Measurements from ENCODE around the gene SIRT5.

Gene SIRT5

DNA sequence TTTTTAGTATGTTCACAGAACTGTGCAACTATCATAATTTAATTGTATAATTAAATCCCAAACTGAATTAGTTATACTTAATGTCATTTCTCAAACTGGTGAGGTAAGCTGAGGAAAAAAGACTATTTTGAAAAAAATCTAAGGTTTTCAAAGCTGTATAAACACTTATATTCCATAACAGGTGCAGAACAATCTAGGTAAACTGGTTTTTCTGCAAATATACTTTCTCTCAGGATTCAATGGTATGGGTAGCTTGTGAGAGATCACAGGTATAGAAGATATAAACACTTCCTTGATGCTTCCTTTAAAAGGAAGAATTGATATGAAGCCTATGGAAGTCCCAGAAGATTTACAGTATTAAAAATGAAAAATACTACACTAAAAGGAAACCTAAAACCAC lies 74.4 kb downstream of the SIRT5 start:
- no peak overlapping the region for H3K4me3 ChIP-seq (ENCODE audit: insufficient read depth, low read depth, low read length, poor library complexity, severe bottlenecking)
- no peak overlapping the region for H3K27ac ChIP-seq (ENCODE audit: insufficient read depth, low read length, poor library complexity, severe bottlenecking)
- no peak for DNase-seq
- no peaks in the 10 kb centered on the region for H3K4me1 ChIP-seq (ENCODE audit: control insufficient read depth, insufficient read depth, low read length, poor library complexity, severe bottlenecking)
- H3K27me3 ChIP-seq (replicated peaks; ENCODE audit: control insufficient read depth, insufficient read depth, low read length, poor library complexity, severe bottlenecking), result no peaks in the 10 kb centered on the region
- H3K9me3 ChIP-seq (ENCODE audit: control insufficient read depth, low read length), result no peaks in the 10 kb centered on the region
- H3K36me3 ChIP-seq (ENCODE audit: control insufficient read depth, insufficient read depth, low read length), result peaks cover 10% of the 10 kb centered on the region

DNA sequence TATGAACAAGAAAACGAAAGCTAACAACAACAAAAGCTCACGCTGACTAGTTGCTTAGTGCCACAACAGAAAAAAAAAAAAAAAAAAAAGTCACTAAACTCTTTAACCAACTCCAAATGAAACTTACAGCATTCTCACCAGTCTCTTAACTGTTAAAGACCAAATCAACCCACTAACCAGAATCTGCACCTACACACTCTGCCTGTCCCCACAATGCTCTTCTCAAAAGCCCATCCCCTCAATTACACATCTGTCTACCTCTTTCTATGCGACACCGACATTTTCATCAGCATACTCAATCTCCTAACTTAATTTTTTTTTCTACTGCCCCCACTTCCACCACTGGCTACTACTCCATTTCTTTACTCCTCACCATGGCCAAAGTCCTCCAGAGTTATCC lies 75.0 kb downstream of the SIRT5 start:
- H3K27ac ChIP-seq (ENCODE audit: insufficient read depth, low read length, poor library complexity, severe bottlenecking), result no peak overlapping the region
- H3K4me1 ChIP-seq (ENCODE audit: control insufficient read depth, insufficient read depth, low read length, poor library complexity, severe bottlenecking), result no peaks in the 10 kb centered on the region
- peaks cover 7% of the 10 kb centered on the region for H3K36me3 ChIP-seq (ENCODE audit: control insufficient read depth, insufficient read depth, low read length)
- H3K4me3 ChIP-seq (ENCODE audit: insufficient read depth, low read depth, low read length, poor library complexity, severe bottlenecking), result no peak overlapping the region
- H3K9me3 ChIP-seq (ENCODE audit: control insufficient read depth, low read length), result no peaks in the 10 kb centered on the region
- no peaks in the 10 kb centered on the region for H3K27me3 ChIP-seq (replicated peaks; ENCODE audit: control insufficient read depth, insufficient read depth, low read length, poor library complexity, severe bottlenecking)
- no peak for DNase-seq

DNA sequence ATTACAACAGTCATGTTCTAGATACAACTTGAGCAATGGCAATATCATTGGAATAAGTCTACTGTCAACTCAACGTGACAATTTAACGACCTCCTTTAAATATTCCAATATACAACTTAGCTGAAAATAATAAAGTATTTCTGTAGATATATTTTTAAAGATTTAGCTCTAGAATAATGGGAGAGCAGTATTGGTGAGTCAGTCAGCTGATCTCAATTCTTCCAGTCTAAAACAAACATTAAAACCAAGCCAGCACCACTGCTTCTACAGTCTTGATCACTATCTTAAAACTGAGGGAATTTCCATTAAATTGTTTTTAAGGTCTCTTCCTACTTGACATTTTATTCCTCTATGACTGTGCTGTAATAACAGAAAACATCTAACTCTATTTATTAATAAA lies 78.9 kb downstream of the SIRT5 start:
- no peak for DNase-seq
- Histone ChIP-seq H3K36me3 (ENCODE audit: control insufficient read depth, insufficient read depth, low read length) (peaks cover 12% of the 10 kb centered on the region), H3K4me1 (ENCODE audit: control insufficient read depth, insufficient read depth, low read length, poor library complexity, severe bottlenecking) (no peaks in the 10 kb centered on the region), H3K27ac (ENCODE audit: insufficient read depth, low read length, poor library complexity, severe bottlenecking) (no peak overlapping the region), H3K4me3 (ENCODE audit: insufficient read depth, low read depth, low read length, poor library complexity, severe bottlenecking) (no peak overlapping the region), H3K27me3 (replicated peaks; ENCODE audit: control insufficient read depth, insufficient read depth, low read length, poor library complexity, severe bottlenecking) (no peaks in the 10 kb centered on the region), H3K9me3 (ENCODE audit: control insufficient read depth, low read length) (no peaks in the 10 kb centered on the region)

DNA sequence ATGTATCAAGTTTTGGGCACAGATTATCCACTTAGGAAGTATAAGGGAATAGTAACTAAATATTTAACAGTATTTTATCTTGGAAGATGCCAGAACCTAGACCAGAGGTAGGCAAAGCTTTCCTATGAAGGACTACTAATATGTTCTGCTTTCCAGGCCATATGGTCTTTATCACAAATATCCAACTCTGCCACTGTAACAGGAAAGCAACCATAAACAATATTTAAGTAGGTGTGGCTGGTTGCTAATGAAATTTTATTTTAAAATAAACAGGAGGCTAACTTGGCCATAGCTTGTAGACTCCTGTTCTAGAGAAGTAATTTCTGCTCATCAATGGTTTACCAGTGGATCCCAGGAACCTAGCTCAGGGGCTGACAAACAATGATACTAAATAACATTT lies 80.1 kb downstream of the SIRT5 start:
- Histone ChIP-seq H3K4me1 (ENCODE audit: control insufficient read depth, insufficient read depth, low read length, poor library complexity, severe bottlenecking) (no peaks in the 10 kb centered on the region), H3K27me3 (replicated peaks; ENCODE audit: control insufficient read depth, insufficient read depth, low read length, poor library complexity, severe bottlenecking) (no peaks in the 10 kb centered on the region), H3K9me3 (ENCODE audit: control insufficient read depth, low read length) (no peaks in the 10 kb centered on the region), H3K36me3 (ENCODE audit: control insufficient read depth, insufficient read depth, low read length) (peaks cover 12% of the 10 kb centered on the region), H3K4me3 (ENCODE audit: insufficient read depth, low read depth, low read length, poor library complexity, severe bottlenecking) (no peak overlapping the region), H3K27ac (ENCODE audit: insufficient read depth, low read length, poor library complexity, severe bottlenecking) (no peak overlapping the region)
- DNase-seq, result no peak

DNA sequence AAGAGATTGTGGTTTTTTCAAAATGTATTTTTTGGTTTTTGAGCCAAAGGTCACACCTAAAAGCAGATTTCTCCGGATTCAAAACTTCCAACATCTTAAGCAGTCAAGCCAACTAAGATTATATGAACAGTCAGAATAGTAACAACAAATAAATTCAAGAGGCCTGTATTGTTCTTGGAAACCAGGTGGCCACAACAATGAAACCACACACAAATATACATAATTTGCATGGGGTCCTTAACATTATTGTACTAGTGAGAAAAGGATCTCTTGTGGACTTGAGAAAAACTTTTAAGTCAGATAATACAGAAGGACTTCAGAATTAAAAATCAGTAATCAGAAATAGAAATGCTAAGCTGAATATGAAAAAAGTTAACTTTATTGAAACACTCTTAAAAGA lies 81.3 kb downstream of the SIRT5 start:
- no peaks in the 10 kb centered on the region for H3K4me1 ChIP-seq (ENCODE audit: control insufficient read depth, insufficient read depth, low read length, poor library complexity, severe bottlenecking)
- no peaks in the 10 kb centered on the region for H3K9me3 ChIP-seq (ENCODE audit: control insufficient read depth, low read length)
- no peak overlapping the region for H3K4me3 ChIP-seq (ENCODE audit: insufficient read depth, low read depth, low read length, poor library complexity, severe bottlenecking)
- peaks cover 11% of the 10 kb centered on the region for H3K36me3 ChIP-seq (ENCODE audit: control insufficient read depth, insufficient read depth, low read length)
- no peaks in the 10 kb centered on the region for H3K27me3 ChIP-seq (replicated peaks; ENCODE audit: control insufficient read depth, insufficient read depth, low read length, poor library complexity, severe bottlenecking)
- no peak overlapping the region for H3K27ac ChIP-seq (ENCODE audit: insufficient read depth, low read length, poor library complexity, severe bottlenecking)
- DNase-seq, result no peak

DNA sequence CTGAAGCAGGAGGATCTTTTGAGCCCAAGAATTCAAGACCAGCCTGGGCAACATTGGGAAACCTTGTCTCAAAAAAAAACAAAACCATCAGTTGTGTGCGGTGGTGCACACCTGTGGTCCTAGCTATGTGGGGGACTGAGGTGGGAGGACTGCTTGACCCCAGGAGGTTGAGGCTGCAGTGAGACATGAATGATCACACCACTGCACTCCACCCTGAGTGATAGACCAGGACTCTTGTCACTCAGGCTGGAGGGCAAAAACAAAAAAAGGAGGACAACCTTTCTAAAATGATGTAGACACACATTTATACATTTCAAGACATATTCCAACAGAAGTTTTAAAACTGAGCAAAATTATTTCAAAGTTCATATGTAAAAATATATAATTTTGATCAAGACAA lies 85.9 kb downstream of the SIRT5 start:
- H3K27me3 ChIP-seq (replicated peaks; ENCODE audit: control insufficient read depth, insufficient read depth, low read length, poor library complexity, severe bottlenecking), result no peaks in the 10 kb centered on the region
- H3K4me3 ChIP-seq (ENCODE audit: insufficient read depth, low read depth, low read length, poor library complexity, severe bottlenecking), result no peak overlapping the region
- no peak for DNase-seq

DNA sequence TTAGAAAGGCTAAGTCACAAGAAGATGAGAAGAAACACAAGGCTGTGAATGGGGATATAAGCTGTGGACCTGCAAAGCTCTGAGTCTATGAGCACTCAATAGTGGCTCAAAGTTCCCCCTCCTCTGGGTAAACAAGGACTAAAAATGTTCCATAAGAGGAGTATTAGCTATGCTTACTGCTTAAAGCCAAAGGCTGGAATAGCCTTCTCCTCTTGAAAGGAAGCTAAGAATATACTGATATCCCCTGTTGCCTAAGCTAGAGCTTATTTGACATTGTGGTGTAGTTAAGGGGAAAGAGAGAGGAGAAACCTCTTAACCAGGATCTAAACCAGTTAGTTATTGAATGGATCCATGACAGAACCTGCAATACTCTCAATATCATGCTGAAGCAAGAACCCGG lies 86.5 kb downstream of the SIRT5 start:
- Histone ChIP-seq H3K9me3 (ENCODE audit: control insufficient read depth, low read length) (no peaks in the 10 kb centered on the region), H3K4me3 (ENCODE audit: insufficient read depth, low read depth, low read length, poor library complexity, severe bottlenecking) (no peak overlapping the region), H3K4me1 (ENCODE audit: control insufficient read depth, insufficient read depth, low read length, poor library complexity, severe bottlenecking) (peaks cover 9% of the 10 kb centered on the region), H3K36me3 (ENCODE audit: control insufficient read depth, insufficient read depth, low read length) (peaks cover 7% of the 10 kb centered on the region), H3K27ac (ENCODE audit: insufficient read depth, low read length, poor library complexity, severe bottlenecking) (no peak overlapping the region), H3K27me3 (replicated peaks; ENCODE audit: control insufficient read depth, insufficient read depth, low read length, poor library complexity, severe bottlenecking) (no peaks in the 10 kb centered on the region)
- DNase-seq, result no peak

More for the DNA sequence above, 85.9 kb downstream of the SIRT5 start:
- H3K36me3 ChIP-seq (ENCODE audit: control insufficient read depth, insufficient read depth, low read length), result peaks cover 7% of the 10 kb centered on the region
- H3K9me3 ChIP-seq (ENCODE audit: control insufficient read depth, low read length), result no peaks in the 10 kb centered on the region
- no peak overlapping the region for H3K27ac ChIP-seq (ENCODE audit: insufficient read depth, low read length, poor library complexity, severe bottlenecking)
- H3K4me1 ChIP-seq (ENCODE audit: control insufficient read depth, insufficient read depth, low read length, poor library complexity, severe bottlenecking), result peaks cover 9% of the 10 kb centered on the region

DNA sequence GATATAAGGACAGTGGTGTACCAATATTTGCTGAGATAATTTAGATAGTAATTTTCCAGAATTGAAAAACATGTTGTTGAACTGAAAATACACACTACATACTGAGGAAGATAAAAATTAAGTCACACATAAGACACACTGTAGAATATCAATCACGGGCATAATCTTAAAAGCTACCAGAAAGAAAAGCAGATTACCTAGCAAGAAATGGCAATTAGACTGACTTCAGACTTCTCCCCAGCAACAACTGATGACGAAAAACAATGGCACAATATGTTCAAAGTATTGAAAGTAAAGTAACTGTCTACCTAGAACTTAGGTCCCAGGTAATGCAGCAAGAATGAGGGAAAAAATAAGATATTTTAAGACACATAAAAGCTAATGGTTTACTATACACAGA lies 87.2 kb downstream of the SIRT5 start:
- H3K36me3 ChIP-seq (ENCODE audit: control insufficient read depth, insufficient read depth, low read length), result peaks cover 4% of the 10 kb centered on the region
- no peak overlapping the region for H3K4me3 ChIP-seq (ENCODE audit: insufficient read depth, low read depth, low read length, poor library complexity, severe bottlenecking)
- H3K9me3 ChIP-seq (ENCODE audit: control insufficient read depth, low read length), result no peaks in the 10 kb centered on the region
- no peak overlapping the region for H3K27ac ChIP-seq (ENCODE audit: insufficient read depth, low read length, poor library complexity, severe bottlenecking)
- no peak for DNase-seq
- peaks cover 9% of the 10 kb centered on the region for H3K4me1 ChIP-seq (ENCODE audit: control insufficient read depth, insufficient read depth, low read length, poor library complexity, severe bottlenecking)
- H3K27me3 ChIP-seq (replicated peaks; ENCODE audit: control insufficient read depth, insufficient read depth, low read length, poor library complexity, severe bottlenecking), result no peaks in the 10 kb centered on the region

DNA sequence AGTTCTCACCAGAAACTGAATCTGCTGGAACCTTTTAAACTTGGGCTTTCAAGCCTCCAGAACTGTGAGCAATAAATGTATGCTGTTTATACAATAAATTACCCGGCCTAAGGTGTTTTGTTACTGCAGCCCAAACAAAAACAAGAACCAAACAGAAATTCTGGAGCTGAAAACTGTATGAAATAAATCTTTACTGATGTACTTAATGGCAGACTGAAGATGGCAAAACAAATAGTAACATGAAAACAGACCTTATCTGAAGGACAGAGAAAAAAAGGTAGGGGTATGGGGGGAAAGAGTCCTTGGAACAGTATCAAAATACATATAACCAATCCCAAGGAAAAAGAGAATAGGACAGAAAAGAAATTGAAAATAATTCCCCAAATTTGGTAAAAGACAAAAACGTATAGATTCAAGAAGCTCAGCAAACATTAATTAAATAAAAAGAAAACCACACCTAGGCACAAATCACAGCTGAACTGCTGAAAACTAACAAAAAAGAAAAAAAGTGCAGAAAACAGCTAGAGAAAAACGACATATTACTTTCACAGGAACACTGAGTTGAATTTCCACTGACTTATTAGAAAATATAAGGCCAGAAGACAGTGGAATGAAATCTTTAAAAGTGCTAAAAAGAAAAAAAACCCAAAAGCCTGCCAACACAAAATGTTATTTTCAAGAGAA lies 88.4 kb downstream of the SIRT5 start:
- Histone ChIP-seq H3K27me3 (replicated peaks; ENCODE audit: control insufficient read depth, insufficient read depth, low read length, poor library complexity, severe bottlenecking) (no peaks in the 10 kb centered on the region), H3K4me1 (ENCODE audit: control insufficient read depth, insufficient read depth, low read length, poor library complexity, severe bottlenecking) (peaks cover 9% of the 10 kb centered on the region), H3K27ac (ENCODE audit: insufficient read depth, low read length, poor library complexity, severe bottlenecking) (no peak overlapping the region), H3K36me3 (ENCODE audit: control insufficient read depth, insufficient read depth, low read length) (no peaks in the 10 kb centered on the region), H3K4me3 (ENCODE audit: insufficient read depth, low read depth, low read length, poor library complexity, severe bottlenecking) (no peak overlapping the region), H3K9me3 (ENCODE audit: control insufficient read depth, low read length) (no peaks in the 10 kb centered on the region)
- no peak for DNase-seq

DNA sequence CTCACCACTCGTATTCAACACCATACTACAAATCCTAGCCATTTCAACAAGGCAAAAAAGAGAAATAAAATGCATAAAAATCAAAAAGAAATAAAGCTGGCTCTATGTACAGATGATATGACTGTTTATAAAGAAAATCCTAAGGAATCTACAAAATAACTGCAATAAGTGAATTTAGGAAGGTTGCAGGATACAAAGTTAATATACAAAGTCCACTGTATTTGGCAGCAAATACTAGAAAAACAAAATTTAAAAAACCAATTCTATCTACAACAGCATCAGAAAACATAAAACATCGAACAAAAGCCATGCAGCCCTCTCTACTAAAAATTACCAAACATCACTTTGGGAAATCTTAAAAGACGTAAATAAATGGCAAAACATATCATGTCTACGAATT lies 89.6 kb downstream of the SIRT5 start:
- Histone ChIP-seq H3K27me3 (replicated peaks; ENCODE audit: control insufficient read depth, insufficient read depth, low read length, poor library complexity, severe bottlenecking) (no peaks in the 10 kb centered on the region), H3K27ac (ENCODE audit: insufficient read depth, low read length, poor library complexity, severe bottlenecking) (no peak overlapping the region), H3K4me1 (ENCODE audit: control insufficient read depth, insufficient read depth, low read length, poor library complexity, severe bottlenecking) (peaks cover 12% of the 10 kb centered on the region), H3K9me3 (ENCODE audit: control insufficient read depth, low read length) (no peaks in the 10 kb centered on the region), H3K36me3 (ENCODE audit: control insufficient read depth, insufficient read depth, low read length) (no peaks in the 10 kb centered on the region), H3K4me3 (ENCODE audit: insufficient read depth, low read depth, low read length, poor library complexity, severe bottlenecking) (no peak overlapping the region)
- no peak for DNase-seq

All from effector memory CD4-positive, alpha-beta T cell (primary cell).